Endodermal cell (in vitro differentiated cells): ENCODE results near the gene MACROD1. TPM values are rescaled to one million over a fixed set of nuclear protein-coding genes. Genes with fewer than 3 reads are reported as not detected.

Experiments used
- DNase-seq: peaks from one replicate; pipeline ENCODE4 v3.0.0-alpha.2; 2017
- H3K27ac ChIP-seq: 2 replicates; pipeline ENCODE4 v1.5.1; 2013; ENCODE audit warnings: mild to moderate bottlenecking, low read depth, low read length, moderate library complexity
- H3K27me3 ChIP-seq: 2 replicates; pipeline ENCODE4 v1.6.1; 2013; ENCODE audit warnings: mild to moderate bottlenecking, low read length, moderate library complexity; ENCODE audit not compliant: insufficient read depth, control insufficient read depth, poor library complexity, severe bottlenecking
- H3K36me3 ChIP-seq: 2 replicates; pipeline ENCODE4 v1.7.0; 2013; ENCODE audit warnings: mild to moderate bottlenecking, low read length, moderate library complexity; ENCODE audit not compliant: control insufficient read depth, insufficient read depth
- H3K4me1 ChIP-seq: one replicate; pipeline ENCODE4 v1.7.0; 2013; ENCODE audit warnings: low read length; ENCODE audit not compliant: control insufficient read depth, insufficient read depth
- H3K4me3 ChIP-seq: 2 replicates; pipeline ENCODE4 v1.5.1; 2013; ENCODE audit warnings: mild to moderate bottlenecking, low read length, moderate library complexity
- H3K9ac ChIP-seq: 2 replicates; pipeline ENCODE4 v1.6.1; 2013; ENCODE audit warnings: mild to moderate bottlenecking, low read length, moderate library complexity; ENCODE audit not compliant: poor library complexity, severe bottlenecking; ENCODE audit errors: extremely low read depth
- H3K9me3 ChIP-seq: 2 replicates; pipeline ENCODE4 v1.6.1; 2013; ENCODE audit warnings: mild to moderate bottlenecking, low read length, moderate library complexity; ENCODE audit not compliant: control insufficient read depth
- H3K27ac Mint-ChIP-seq: 2 replicates; pipeline ENCODE4 v1.8.0; 2020; ENCODE audit warnings: mixed read lengths
- H3K27me3 Mint-ChIP-seq: 2 replicates; pipeline ENCODE4 v1.8.0; 2021; ENCODE audit warnings: mild to moderate bottlenecking, mixed read lengths; ENCODE audit not compliant: insufficient read depth
- H3K36me3 Mint-ChIP-seq: 2 replicates; pipeline ENCODE4 v1.8.0; 2020; ENCODE audit warnings: low read depth, mixed read lengths
- H3K4me1 Mint-ChIP-seq: 2 replicates; pipeline ENCODE4 v1.8.0; 2020; ENCODE audit warnings: mixed read lengths
- H3K4me3 Mint-ChIP-seq: 2 replicates; pipeline ENCODE4 v1.8.0; 2020; ENCODE audit warnings: mild to moderate bottlenecking, moderate library complexity, mixed read lengths
- H3K9me3 Mint-ChIP-seq: 2 replicates; pipeline ENCODE4 v1.8.0; 2020; ENCODE audit warnings: mild to moderate bottlenecking, mixed read lengths
- WGBS, 2 experiments: methylation state at CpG; one replicate each; pipeline versions ENCODE4 v1.1.5 to v1.1.7; 2013; ENCODE audit warnings: missing lambda C conversion rate in 2 of 2, mixed read lengths in 1 of 2; ENCODE audit not compliant: insufficient coverage in 1 of 2, insufficient read length in 1 of 2; 5-methylcytosine and 5-hydroxymethylcytosine counted together
- total RNA-seq, 2 donors: library from RNA; stranded (reverse); fragmentation: NEBNext Ultra II Directional in 1 of 2; extraction: Animal tissue kit (Norgen Biotek cat#: 25700) in 1 of 2; gene quantifications; 2 replicates in 1 of 2; 3 replicates in 1 of 2; pipeline ENCODE4 v1.2.1, GENCODE V29; 2021
- TF ChIP-seq, protein P1 (sequence below): fragments of 200-600 bp; sonication (generic); conservative IDR thresholded peaks from 2 replicates; pipeline ENCODE4 v1.5.0; 2021; ENCODE audit warnings: antibody characterized with exemption, mild to moderate bottlenecking

Gene MACROD1
- total RNA-seq, 2 donors from 2014 or later, result 23.0 to 41.9 TPM

DNA sequence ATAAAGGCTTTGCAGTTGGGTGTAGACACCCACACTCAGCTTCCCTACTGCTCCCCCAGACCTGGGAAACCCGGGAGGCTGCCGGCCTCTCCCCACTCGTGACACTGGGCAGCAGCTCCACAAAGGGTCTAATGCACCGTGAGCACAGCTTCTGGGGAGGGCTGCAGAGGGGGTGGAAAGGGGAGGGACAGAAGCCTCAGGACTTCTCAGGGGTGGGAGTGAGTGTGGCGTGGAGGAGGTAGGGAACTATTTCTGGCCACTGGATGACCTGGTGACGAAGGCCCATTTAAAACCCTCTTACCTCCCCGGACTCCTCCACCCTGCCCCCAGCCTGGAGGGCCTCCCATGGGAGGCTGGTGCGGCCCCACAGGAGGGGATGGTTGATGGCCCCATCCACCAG is 56.6 kb downstream of the MACROD1 start:
- no peak overlapping the region for H3K4me3 ChIP-seq
- H3K4me1 ChIP-seq, result no peaks in the 10 kb centered on the region
- no peak overlapping the region for H3K27ac ChIP-seq
- Mint-ChIP-seq H3K9me3 (no peaks in the 10 kb centered on the region), H3K36me3 (no peaks in the 10 kb centered on the region), H3K4me3 (no peak overlapping the region), H3K4me1 (no peaks in the 10 kb centered on the region), H3K27ac (no peak overlapping the region), H3K27me3 (peaks cover 7% of the 10 kb centered on the region)
- WGBS, 2 experiments, result 86% methylated on average over 8 of the region's 8 CpGs; no CpG with 5 or more reads in 1 of the 2 experiments
- no peaks in the 10 kb centered on the region for H3K36me3 ChIP-seq
- TF ChIP-seq, protein P1, sequence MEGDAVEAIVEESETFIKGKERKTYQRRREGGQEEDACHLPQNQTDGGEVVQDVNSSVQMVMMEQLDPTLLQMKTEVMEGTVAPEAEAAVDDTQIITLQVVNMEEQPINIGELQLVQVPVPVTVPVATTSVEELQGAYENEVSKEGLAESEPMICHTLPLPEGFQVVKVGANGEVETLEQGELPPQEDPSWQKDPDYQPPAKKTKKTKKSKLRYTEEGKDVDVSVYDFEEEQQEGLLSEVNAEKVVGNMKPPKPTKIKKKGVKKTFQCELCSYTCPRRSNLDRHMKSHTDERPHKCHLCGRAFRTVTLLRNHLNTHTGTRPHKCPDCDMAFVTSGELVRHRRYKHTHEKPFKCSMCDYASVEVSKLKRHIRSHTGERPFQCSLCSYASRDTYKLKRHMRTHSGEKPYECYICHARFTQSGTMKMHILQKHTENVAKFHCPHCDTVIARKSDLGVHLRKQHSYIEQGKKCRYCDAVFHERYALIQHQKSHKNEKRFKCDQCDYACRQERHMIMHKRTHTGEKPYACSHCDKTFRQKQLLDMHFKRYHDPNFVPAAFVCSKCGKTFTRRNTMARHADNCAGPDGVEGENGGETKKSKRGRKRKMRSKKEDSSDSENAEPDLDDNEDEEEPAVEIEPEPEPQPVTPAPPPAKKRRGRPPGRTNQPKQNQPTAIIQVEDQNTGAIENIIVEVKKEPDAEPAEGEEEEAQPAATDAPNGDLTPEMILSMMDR, result no peak
- H3K9me3 ChIP-seq, result no peaks in the 10 kb centered on the region
- no peaks in the 10 kb centered on the region for H3K27me3 ChIP-seq
- H3K9ac ChIP-seq, result no peak overlapping the region
- DNase-seq, result no peak

GRCh38 chr11:64107303-64107702 is 58.6 kb downstream of the MACROD1 start:
- no peaks in the 10 kb centered on the region for H3K4me1 Mint-ChIP-seq
- Histone ChIP-seq H3K36me3 (no peaks in the 10 kb centered on the region), H3K9me3 (no peaks in the 10 kb centered on the region), H3K9ac (no peak overlapping the region), H3K4me3 (no peak overlapping the region), H3K4me1 (no peaks in the 10 kb centered on the region), H3K27ac (no peak overlapping the region), H3K27me3 (no peaks in the 10 kb centered on the region)
- H3K4me3 Mint-ChIP-seq, result no peak overlapping the region
- 93 to 94% methylated on average over 7 to 9 of the region's 9 CpGs for WGBS, 2 experiments
- H3K27me3 Mint-ChIP-seq, result peaks cover 6% of the 10 kb centered on the region
- no peaks in the 10 kb centered on the region for H3K9me3 Mint-ChIP-seq
- H3K27ac Mint-ChIP-seq, result no peak overlapping the region
- DNase-seq, result no peak
- TF ChIP-seq, protein P1, result no peak
- no peaks in the 10 kb centered on the region for H3K36me3 Mint-ChIP-seq

DNA sequence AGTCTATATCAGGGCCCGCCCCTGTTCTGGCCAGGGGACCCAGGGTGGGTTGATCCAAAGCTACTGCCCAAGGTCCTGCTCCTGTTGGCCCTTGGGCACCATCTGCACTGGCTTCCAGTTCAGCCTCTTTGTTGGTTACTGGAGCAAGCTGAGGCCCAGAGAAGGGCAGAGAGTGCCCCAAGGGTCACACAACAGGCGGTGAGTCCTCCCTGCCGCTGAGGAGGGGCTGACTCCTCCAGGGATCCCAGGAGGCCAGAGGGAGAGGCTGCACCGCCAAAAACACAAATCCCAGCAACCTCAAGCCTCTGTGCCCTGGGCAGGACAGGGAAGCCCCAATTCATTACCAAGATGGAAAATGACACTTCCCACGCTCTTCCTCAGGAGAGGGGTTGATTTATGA is 61.3 kb downstream of the MACROD1 start:
- H3K4me1 Mint-ChIP-seq, result no peaks in the 10 kb centered on the region
- no peak for DNase-seq
- H3K27ac Mint-ChIP-seq, result no peak overlapping the region
- no peaks in the 10 kb centered on the region for H3K4me1 ChIP-seq
- TF ChIP-seq, protein P1, result no peak
- WGBS, 2 experiments, result 90 to 92% methylated on average over 4 to 5 of the region's 5 CpGs
- no peaks in the 10 kb centered on the region for H3K36me3 ChIP-seq
- H3K36me3 Mint-ChIP-seq, result no peaks in the 10 kb centered on the region
- H3K4me3 ChIP-seq, result no peak overlapping the region
- H3K4me3 Mint-ChIP-seq, result no peak overlapping the region
- peaks cover 16% of the 10 kb centered on the region for H3K27me3 Mint-ChIP-seq
- no peaks in the 10 kb centered on the region for H3K9me3 ChIP-seq
- no peak overlapping the region for H3K27ac ChIP-seq
- peaks cover under 1% of the 10 kb centered on the region for H3K27me3 ChIP-seq
- no peak overlapping the region for H3K9ac ChIP-seq
- H3K9me3 Mint-ChIP-seq, result no peaks in the 10 kb centered on the region
